Activated CD4-positive, alpha-beta T cell treated with anti-CD3 and anti-CD28 coated beads, Interleukin-2, amount 50 U/mL, for 16 hours (primary cell): Measurements from ENCODE around the gene RNF2.

ENCODE experiments used
- DNase-seq: peaks from one replicate; pipeline ENCODE4 v3.0.0-alpha.2; 2020

RNF2 gene

GRCh38 chr1:185104083-185104482 is 58.7 kb downstream of the RNF2 start:
- no peak for DNase-seq

GRCh38 chr1:185105121-185105520 is 59.8 kb downstream of the RNF2 start:
- no peak for DNase-seq

GRCh38 chr1:185108321-185108720 is 63.0 kb downstream of the RNF2 start:
- no peak for DNase-seq

GRCh38 chr1:185110145-185110544 is 64.8 kb downstream of the RNF2 start:
- DNase-seq: no peak

GRCh38 chr1:185111873-185112272 is 66.5 kb downstream of the RNF2 start:
- DNase-seq: no peak

GRCh38 chr1:185112356-185112755 is 67.0 kb downstream of the RNF2 start:
- DNase-seq: no peak

GRCh38 chr1:185129708-185130107 is 84.3 kb downstream of the RNF2 start:
- DNase-seq: no peak

GRCh38 chr1:185132534-185132933 is 87.2 kb downstream of the RNF2 start:
- no peak for DNase-seq

GRCh38 chr1:185137896-185138545 is 92.7 kb downstream of the RNF2 start:
- no peak for DNase-seq

- no peak for DNase-seq
Observed at GRCh38 chr1:185139246-185139645, 93.9 kb downstream of the RNF2 start.

GRCh38 chr1:185144233-185144632 is 98.9 kb downstream of the RNF2 start:
- DNase-seq: no peak

- DNase-seq: no peak
Observed at GRCh38 chr1:185151215-185151614, 105.9 kb downstream of the RNF2 start.
